Stimulated activated naive B cell treated with anti-CD40 and anti-IgM and Interleukin-4, amounts not matched to agents 10 μg/mL and 1 μg/mL and 100 μg/mL, for 72 hours (primary cell): ENCODE data around the gene TBX10.
A peak's percentile ranks its signal among the peaks of the same experiment; 100 is the strongest.
"Not testable (repeated sequence)": the region's sequence is repeated elsewhere in the genome, so short reads cannot be mapped to it uniquely, and the experiment has no call there.

Source experiments
- ATAC-seq, 2 donors: fragments of 150-1000 bp; cut with Tn5 transposase; replicated peaks; 2 replicates each; pipeline ENCODE4 v1.10.0; 2021; ENCODE audit warnings: moderate library complexity in 1 of 2
- DNase-seq: peaks from one replicate; pipeline ENCODE4 v3.0.0; 2021
- H3K27ac Mint-ChIP-seq: one replicate; pipeline ENCODE4 v1.8.0; 2022; ENCODE audit warnings: mild to moderate bottlenecking, mixed read lengths
- H3K27me3 Mint-ChIP-seq, 2 donors: one replicate each; pipeline ENCODE4 v1.8.0; 2022; ENCODE audit warnings: mixed read lengths in 2 of 2
- H3K36me3 Mint-ChIP-seq, 2 donors: one replicate each; pipeline ENCODE4 v1.8.0; 2022; ENCODE audit warnings: mixed read lengths in 2 of 2, mild to moderate bottlenecking in 1 of 2
- H3K4me1 Mint-ChIP-seq, 2 donors: one replicate each; pipeline ENCODE4 v1.8.0; 2022; ENCODE audit warnings: mixed read lengths in 2 of 2, mild to moderate bottlenecking in 1 of 2
- H3K4me3 Mint-ChIP-seq, 2 donors: one replicate each; pipeline ENCODE4 v1.8.0; 2022; ENCODE audit warnings: mild to moderate bottlenecking in 2 of 2, mixed read lengths in 2 of 2, moderate library complexity in 1 of 2
- H3K9me3 Mint-ChIP-seq, 2 donors: one replicate each; pipeline ENCODE4 v1.8.0; 2022; ENCODE audit warnings: mixed read lengths in 2 of 2, mild to moderate bottlenecking in 1 of 2

TBX10 gene

GRCh38 chr11:67626131-67626833 lies 13.3 kb downstream of the TBX10 start:
- peaks cover 14 to 18% of the 10 kb centered on the region in 2 donors for H3K36me3 Mint-ChIP-seq
- H3K27ac Mint-ChIP-seq, H3K4me3 Mint-ChIP-seq, ATAC-seq, H3K27me3 Mint-ChIP-seq, H3K9me3 Mint-ChIP-seq, DNase-seq: not testable (repeated sequence)
- peaks cover 15 to 28% of the 10 kb centered on the region in 2 donors for H3K4me1 Mint-ChIP-seq

DNA sequence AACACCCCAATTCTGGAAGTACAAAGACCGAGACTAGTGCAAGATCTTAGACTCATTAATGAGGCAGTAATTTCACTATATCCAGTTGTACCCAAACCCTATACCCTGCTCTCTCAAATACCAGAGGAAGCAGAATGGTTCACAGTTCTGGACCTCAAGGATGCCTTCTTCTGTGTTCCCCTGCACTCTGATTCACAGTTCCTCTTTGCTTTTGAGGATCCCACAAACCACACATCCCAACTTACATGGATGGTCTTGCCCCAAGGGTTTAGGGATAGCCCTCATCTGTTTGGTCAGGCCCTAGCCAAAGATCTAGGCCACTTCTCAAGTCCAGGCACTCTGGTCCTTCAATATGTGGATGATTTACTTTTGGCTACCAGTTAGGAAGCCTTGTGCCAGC lies 15.8 kb downstream of the TBX10 start:
- not testable (repeated sequence) for DNase-seq, H3K4me3 Mint-ChIP-seq, H3K9me3 Mint-ChIP-seq, H3K27me3 Mint-ChIP-seq, H3K27ac Mint-ChIP-seq, ATAC-seq
- peaks cover 22 to 29% of the 10 kb centered on the region in 2 donors for H3K36me3 Mint-ChIP-seq
- H3K4me1 Mint-ChIP-seq: peaks cover 8 to 15% of the 10 kb centered on the region in 2 donors

DNA sequence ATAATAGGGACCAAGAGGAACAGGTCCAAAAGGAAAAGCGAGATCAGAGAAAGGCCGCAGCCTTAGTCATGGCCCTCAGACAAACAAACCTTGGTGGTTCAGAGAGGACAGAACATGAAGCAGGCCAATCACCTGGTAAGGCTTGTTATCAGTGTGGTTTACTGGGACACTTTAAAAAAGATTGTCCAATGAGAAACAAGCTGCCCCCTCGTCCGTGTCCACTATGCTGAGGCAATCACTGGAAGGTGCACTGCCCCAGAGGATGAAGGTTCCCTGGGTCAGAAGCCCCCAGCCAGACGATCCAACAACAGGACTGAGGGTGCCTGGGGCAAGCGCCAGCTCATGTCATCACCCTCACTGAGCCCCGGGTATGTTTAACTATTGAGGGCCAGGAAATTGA lies 16.7 kb downstream of the TBX10 start:
- H3K27me3 Mint-ChIP-seq, DNase-seq, ATAC-seq, H3K4me1 Mint-ChIP-seq, H3K4me3 Mint-ChIP-seq, H3K9me3 Mint-ChIP-seq, H3K27ac Mint-ChIP-seq: not testable (repeated sequence)
- peaks cover 22 to 29% of the 10 kb centered on the region in 2 donors for H3K36me3 Mint-ChIP-seq

- ATAC-seq, H3K9me3 Mint-ChIP-seq: not testable (repeated sequence)
These were observed 17.6 kb downstream of the TBX10 start for GRCh38 chr11:67621928-67622327.

GRCh38 chr11:67620621-67621020 lies 18.9 kb downstream of the TBX10 start:
- not testable (repeated sequence) for H3K27ac Mint-ChIP-seq, H3K4me3 Mint-ChIP-seq, H3K9me3 Mint-ChIP-seq, DNase-seq, ATAC-seq, H3K27me3 Mint-ChIP-seq
- Mint-ChIP-seq H3K4me1 (peaks cover 12 to 16% of the 10 kb centered on the region in 2 donors), H3K36me3 (peaks cover 8 to 17% of the 10 kb centered on the region in 2 donors)

More at GRCh38 chr11:67621928-67622327, 17.6 kb downstream of the TBX10 start:
- DNase-seq, H3K27me3 Mint-ChIP-seq, H3K4me1 Mint-ChIP-seq, H3K27ac Mint-ChIP-seq, H3K4me3 Mint-ChIP-seq: not testable (repeated sequence)
- peaks cover 12 to 24% of the 10 kb centered on the region in 2 donors for H3K36me3 Mint-ChIP-seq

DNA sequence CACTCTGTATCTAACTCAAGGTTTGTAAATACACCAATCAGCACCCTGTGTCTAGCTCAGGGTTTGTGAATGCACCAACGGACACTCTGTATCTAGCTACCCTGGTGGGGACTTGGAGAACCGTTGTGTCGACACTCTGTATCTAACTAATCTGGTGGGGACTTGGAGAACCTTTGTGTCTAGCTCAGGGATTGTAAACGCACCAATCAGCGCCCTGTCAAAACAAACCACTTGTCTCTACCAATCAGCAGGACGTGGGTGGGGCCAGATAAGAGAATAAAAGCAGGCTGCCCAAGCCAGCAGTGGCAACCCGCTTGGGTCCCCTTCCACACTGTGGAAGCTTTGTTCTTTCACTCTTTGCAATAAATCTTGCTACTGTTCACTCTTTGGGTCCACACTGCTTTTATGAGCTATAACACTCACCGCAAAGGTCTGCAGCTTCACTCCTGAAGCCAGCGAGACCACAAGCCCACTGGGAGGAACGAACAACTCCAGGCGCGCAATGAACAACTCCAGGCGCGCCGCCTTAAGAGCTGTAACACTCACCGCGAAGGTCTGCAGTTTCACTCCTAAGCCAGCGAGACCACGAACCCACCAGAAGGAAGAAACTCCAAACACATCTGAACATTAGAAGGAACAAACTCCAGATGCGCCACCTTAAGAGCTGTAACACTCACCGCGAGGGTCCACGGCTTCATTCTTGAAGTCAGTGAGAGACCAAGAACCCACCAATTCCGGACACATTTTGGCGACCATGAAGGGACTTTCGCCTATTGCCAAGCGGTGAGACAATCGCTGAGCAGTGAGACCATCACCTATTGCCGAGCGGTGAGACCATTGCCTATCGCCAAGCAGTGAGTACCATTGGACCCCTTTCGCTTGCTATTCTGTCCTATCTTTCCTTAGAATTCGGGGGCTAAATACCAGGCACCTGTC lies 19.6 kb downstream of the TBX10 start:
- H3K27ac Mint-ChIP-seq, DNase-seq, H3K27me3 Mint-ChIP-seq, H3K4me3 Mint-ChIP-seq, ATAC-seq, H3K9me3 Mint-ChIP-seq: not testable (repeated sequence)
- Mint-ChIP-seq H3K4me1 (peaks cover 16% of the 10 kb centered on the region in 2 donors), H3K36me3 (peaks cover 9 to 17% of the 10 kb centered on the region in 2 donors)

- DNase-seq, H3K4me3 Mint-ChIP-seq, H3K9me3 Mint-ChIP-seq, H3K27me3 Mint-ChIP-seq, ATAC-seq, H3K27ac Mint-ChIP-seq: not testable (repeated sequence)
- Mint-ChIP-seq H3K36me3 (peaks cover 9 to 17% of the 10 kb centered on the region in 2 donors), H3K4me1 (peaks cover 24 to 25% of the 10 kb centered on the region in 2 donors)
These were observed 20.5 kb downstream of the TBX10 start for GRCh38 chr11:67618901-67619659.

GRCh38 chr11:67617243-67617953 lies 22.2 kb downstream of the TBX10 start:
- no peak for DNase-seq
- Mint-ChIP-seq H3K9me3 (no peaks in the 10 kb centered on the region), H3K27ac (peak overlapping the region; percentile 27), H3K36me3 (peaks cover 21 to 32% of the 10 kb centered on the region in 2 donors), H3K4me1 (peaks cover 38 to 41% of the 10 kb centered on the region in 2 donors), H3K4me3 (peak overlapping the region in 1 of 2 donors; percentile 19), H3K27me3 (peaks cover 0 to 7% of the 10 kb centered on the region in 2 donors)
- ATAC-seq: no peak

- peak overlapping the region in 1 of 2 donors; percentile 19 for H3K4me3 Mint-ChIP-seq
- ATAC-seq (no peak), DNase-seq (no peak)
- peaks cover 0 to 7% of the 10 kb centered on the region in 2 donors for H3K27me3 Mint-ChIP-seq
- no peaks in the 10 kb centered on the region for H3K9me3 Mint-ChIP-seq
- H3K27ac Mint-ChIP-seq: peak overlapping the region; percentile 76
- H3K4me1 Mint-ChIP-seq: peaks cover 38 to 49% of the 10 kb centered on the region in 2 donors
- H3K36me3 Mint-ChIP-seq: peaks cover 26 to 38% of the 10 kb centered on the region in 2 donors
These were observed 22.9 kb downstream of the TBX10 start for GRCh38 chr11:67616431-67617242.

- peaks cover 31 to 43% of the 10 kb centered on the region in 2 donors for H3K36me3 Mint-ChIP-seq
- H3K9me3 Mint-ChIP-seq: no peaks in the 10 kb centered on the region
- ATAC-seq (no peak), DNase-seq (no peak)
- peak overlapping the region; percentile 92 for H3K27ac Mint-ChIP-seq
- H3K27me3 Mint-ChIP-seq: peaks cover 0 to 7% of the 10 kb centered on the region in 2 donors
- peaks cover 39 to 49% of the 10 kb centered on the region in 2 donors for H3K4me1 Mint-ChIP-seq
- H3K4me3 Mint-ChIP-seq: peak overlapping the region; percentile 62 to 66
These were observed 23.7 kb downstream of the TBX10 start for GRCh38 chr11:67615728-67616430.

DNA sequence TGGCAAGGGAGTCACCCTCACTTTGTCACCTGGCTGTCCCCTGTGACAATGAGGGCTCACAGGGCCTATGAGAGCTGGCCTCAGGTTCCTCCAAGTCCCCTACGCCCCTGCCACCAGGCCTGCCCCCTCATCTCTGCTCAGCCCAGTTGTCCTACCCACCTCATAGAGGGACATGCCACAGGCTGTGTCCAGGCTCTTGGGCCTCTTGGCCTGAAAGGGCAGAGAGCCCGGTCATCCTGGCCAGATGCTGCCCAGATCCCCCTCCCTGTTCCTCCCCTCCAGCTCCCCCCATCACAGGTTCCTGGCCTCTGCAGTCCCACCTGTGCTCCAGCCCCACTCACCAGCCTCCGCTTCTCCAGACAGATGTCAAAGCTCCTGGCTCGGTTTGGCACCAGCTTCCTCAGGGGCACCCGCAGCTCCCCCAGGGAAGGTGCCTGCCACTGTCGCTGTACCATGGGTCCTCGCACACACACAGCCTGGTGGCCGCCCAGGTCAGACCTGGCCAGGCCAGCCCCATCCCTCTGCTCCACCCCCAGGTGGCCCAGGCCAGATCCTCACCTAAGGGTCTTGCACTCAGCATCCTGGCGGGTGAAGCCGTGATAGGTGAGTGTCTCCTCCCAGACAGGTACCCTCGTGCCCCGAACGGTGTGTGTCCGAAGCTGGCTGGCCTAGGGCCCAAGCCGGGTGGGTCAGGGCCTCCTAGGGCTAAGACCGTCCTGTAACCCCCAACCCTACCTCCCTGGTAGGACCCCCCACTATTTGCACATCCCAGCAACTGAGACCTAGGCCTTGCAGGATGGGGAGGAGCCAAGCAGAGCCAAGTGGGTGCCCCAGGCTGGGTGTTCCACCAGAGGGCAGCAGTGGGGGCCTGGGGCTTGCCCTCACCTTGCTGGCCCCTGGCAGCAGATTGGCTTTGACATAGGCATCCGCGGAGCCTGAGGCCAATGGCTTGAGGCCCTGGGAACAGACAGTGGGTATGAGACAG lies 24.5 kb downstream of the TBX10 start:
- ATAC-seq (peak in 1 of 2 donors; percentile 10), DNase-seq (peak; percentile 46)
- Mint-ChIP-seq H3K9me3 (no peaks in the 10 kb centered on the region), H3K27me3 (peaks cover 0 to 7% of the 10 kb centered on the region in 2 donors), H3K27ac (peak overlapping the region; percentile 100), H3K4me3 (peak overlapping the region; percentile 83 to 85), H3K36me3 (peaks cover 35 to 46% of the 10 kb centered on the region in 2 donors), H3K4me1 (peaks cover 40 to 49% of the 10 kb centered on the region in 2 donors)
